GM12801 (cell line): ENCODE data around the gene NAALADL2.

Source experiments
- CTCF ChIP-seq: IDR thresholded peaks from one replicate; pipeline ENCODE4 v1.5.1; 2011; ENCODE audit warnings: control low read depth; ENCODE audit not compliant: insufficient read length; ENCODE audit errors: extremely low read depth

Gene NAALADL2

GRCh38 chr3:175233957-175234940 lies 375.1 kb downstream of the NAALADL2 start:
- no peak for TF ChIP-seq CTCF

GRCh38 chr3:175238801-175239200 lies 379.7 kb downstream of the NAALADL2 start:
- no peak for TF ChIP-seq CTCF

- TF ChIP-seq CTCF = no peak
Observed at GRCh38 chr3:175240921-175241320, 381.8 kb downstream of the NAALADL2 start.

GRCh38 chr3:175242243-175242642 lies 383.1 kb downstream of the NAALADL2 start:
- TF ChIP-seq CTCF = no peak

GRCh38 chr3:175246234-175246633 lies 387.1 kb downstream of the NAALADL2 start:
- no peak for TF ChIP-seq CTCF

GRCh38 chr3:175246766-175247165 lies 387.6 kb downstream of the NAALADL2 start:
- TF ChIP-seq CTCF = no peak

- TF ChIP-seq CTCF = no peak
Observed at GRCh38 chr3:175247629-175248028, 388.5 kb downstream of the NAALADL2 start.
